Upper lobe of left lung (tissue), 4 donors: Measurements from ENCODE around the gene SNX32.

Source experiments
- CTCF ChIP-seq, 6 experiments: fragments of 450-650 bp in 4 of 6; fragments of 200-600 bp in 2 of 6; sonication (generic) in 2 of 6; IDR thresholded peaks; one replicate each; pipeline ENCODE4 v1.5.1; 2016 to 2019; ENCODE audit warnings: antibody characterized with exemption in 6 of 6
- EP300 ChIP-seq, 4 donors: sonication (generic); formaldehyde crosslinking; IDR thresholded peaks; one replicate each; pipeline ENCODE4 v1.5.1; 2017; ENCODE audit warnings: antibody characterized with exemption in 4 of 4, control low read depth in 2 of 4
- POLR2A ChIP-seq, 4 donors: fragments of 450-650 bp; IDR thresholded peaks; one replicate each; pipeline ENCODE4 v1.5.1; 2016 to 2017; ENCODE audit warnings: antibody characterized with exemption in 4 of 4, mild to moderate bottlenecking in 2 of 4
- POLR2AphosphoS5 ChIP-seq, 2 donors: sonication (generic); formaldehyde crosslinking; IDR thresholded peaks; one replicate each; pipeline ENCODE4 v1.5.1; 2017; ENCODE audit warnings: antibody characterized with exemption in 2 of 2

GRCh38 chr11:65895482-65895981 is 61.8 kb downstream of the SNX32 start:
- TF ChIP-seq POLR2A (IDR thresholded peaks at IDR 0.05) = no peak
- no peak for TF ChIP-seq CTCF (IDR thresholded peaks at IDR 0.05)
- TF ChIP-seq EP300 (IDR thresholded peaks at IDR 0.05) = no peak
- no peak for TF ChIP-seq POLR2AphosphoS5 (IDR thresholded peaks at IDR 0.05)
